Hematopoietic multipotent progenitor cell treated with erythropoietin and hydrocortisone succinate and interleukin-3 and kit ligand, for 8 days (in vitro differentiated cells): ENCODE results near the gene RIMS1.

ENCODE experiments used
- DNase-seq: peaks from one replicate; pipeline ENCODE4 v3.0.0-alpha.2; 2015

The RIMS1 gene

GRCh38 chr6:72421387-72421786 lies 535.0 kb downstream of the RIMS1 start:
- DNase-seq = no peak

DNA sequence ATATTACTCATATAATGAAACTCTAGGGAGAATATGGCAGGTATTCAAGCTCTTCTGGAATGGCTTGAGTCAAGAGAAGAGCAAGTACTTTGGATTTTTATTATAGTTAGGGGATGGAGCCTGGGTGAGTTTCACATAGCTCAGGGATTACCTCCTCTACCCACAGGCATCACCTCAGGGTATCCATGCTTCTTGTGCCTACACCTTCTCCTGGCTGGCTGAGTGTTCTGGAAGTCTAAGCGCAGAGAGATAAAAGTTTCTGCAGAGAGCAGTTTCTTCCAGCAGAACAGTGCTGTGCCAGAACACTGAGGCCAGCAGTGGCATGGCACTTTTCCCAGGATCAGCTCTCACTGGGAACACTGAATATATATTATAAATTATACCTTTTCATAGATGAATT lies 535.8 kb downstream of the RIMS1 start:
- DNase-seq = no peak

- no peak for DNase-seq
Observed at GRCh38 chr6:72424476-72424875, 538.1 kb downstream of the RIMS1 start.

- DNase-seq = no peak
Observed at GRCh38 chr6:72425003-72425681, 538.8 kb downstream of the RIMS1 start.

DNA sequence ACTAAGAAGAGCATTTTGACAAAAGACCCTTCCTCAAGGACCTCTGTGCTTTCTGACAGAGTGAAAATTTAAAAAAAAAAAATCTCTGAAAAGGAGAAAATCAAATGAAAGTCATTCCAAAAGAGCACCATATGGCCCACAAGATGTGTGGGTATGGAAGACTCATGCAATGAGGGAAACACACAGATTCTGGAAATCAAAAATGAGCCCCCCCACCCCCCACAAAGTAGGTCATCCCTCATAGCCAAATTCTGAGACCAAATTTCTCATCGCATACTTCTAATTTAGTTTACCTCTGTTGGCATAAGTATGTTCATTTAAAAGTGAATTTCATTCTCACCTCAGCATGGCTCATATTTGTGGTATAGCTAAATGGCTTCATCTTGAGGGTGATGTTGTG lies 554.3 kb downstream of the RIMS1 start:
- DNase-seq = no peak

GRCh38 chr6:72446430-72446829 lies 560.1 kb downstream of the RIMS1 start:
- DNase-seq = no peak
